Upper lobe of left lung (tissue), 6 donors: Measurements from ENCODE around the gene ILF3. TPM values are rescaled to one million over a fixed set of nuclear protein-coding genes. Genes with fewer than 3 reads are reported as not detected.

Experiments used
- ATAC-seq, 2 donors: fragments of 200-7000 bp; cut with Tn5 transposase; one replicate each; pipeline ENCODE4 v1.9.1; 2022; ENCODE audit warnings: mild to moderate bottlenecking in 2 of 2, moderate library complexity in 2 of 2; ENCODE audit not compliant: low FRiP score in 2 of 2
- DNase-seq, 2 donors: peaks; one replicate each; pipeline ENCODE4 v3.0.0-alpha.2; 2019 to 2020
- H3K27ac ChIP-seq, 4 donors: fragments of 200-600 bp; sonication (generic); one replicate each; pipeline ENCODE4 v1.5.1; 2016 to 2019
- H3K27me3 ChIP-seq, 4 donors: fragments of 200-600 bp; sonication (generic); one replicate each; pipeline ENCODE4 v1.5.1; 2017 to 2019
- H3K36me3 ChIP-seq, 4 donors: fragments of 200-600 bp; sonication (generic); one replicate each; pipeline ENCODE4 v1.5.1; 2016 to 2019
- H3K4me1 ChIP-seq, 4 donors: fragments of 200-600 bp; sonication (generic); one replicate each; pipeline ENCODE4 v1.5.1; 2018 to 2019
- H3K4me3 ChIP-seq, 4 donors: fragments of 200-600 bp; sonication (generic); one replicate each; pipeline ENCODE4 v1.5.1; 2017 to 2019; ENCODE audit warnings: mild to moderate bottlenecking in 2 of 4, moderate library complexity in 1 of 4
- H3K9me3 ChIP-seq, 4 donors: fragments of 200-600 bp; sonication (generic); one replicate each; pipeline ENCODE4 v1.5.1; 2018 to 2019
- CTCF ChIP-seq, 6 experiments: fragments of 450-650 bp in 4 of 6; fragments of 200-600 bp in 2 of 6; sonication (generic) in 2 of 6; IDR thresholded peaks; one replicate each; pipeline ENCODE4 v1.5.1; 2016 to 2019; ENCODE audit warnings: antibody characterized with exemption in 6 of 6
- EP300 ChIP-seq, 4 donors: sonication (generic); formaldehyde crosslinking; IDR thresholded peaks; one replicate each; pipeline ENCODE4 v1.5.1; 2017; ENCODE audit warnings: antibody characterized with exemption in 4 of 4, control low read depth in 2 of 4
- POLR2A ChIP-seq, 4 donors: fragments of 450-650 bp; IDR thresholded peaks; one replicate each; pipeline ENCODE4 v1.5.1; 2016 to 2017; ENCODE audit warnings: antibody characterized with exemption in 4 of 4, mild to moderate bottlenecking in 2 of 4
- POLR2AphosphoS5 ChIP-seq, 2 donors: sonication (generic); formaldehyde crosslinking; IDR thresholded peaks; one replicate each; pipeline ENCODE4 v1.5.1; 2017; ENCODE audit warnings: antibody characterized with exemption in 2 of 2
- WGBS, 2 donors: methylation state at CpG; one replicate each; pipeline ENCODE4 v1.1.5; 2017 to 2018; 5-methylcytosine and 5-hydroxymethylcytosine counted together
- total RNA-seq, 6 donors: library from RNA; depleted of rRNA in 4 of 6; stranded (reverse); fragments of >200 nt in 4 of 6; gene quantifications; one replicate each; pipeline versions ENCODE4 v1.1.0 to v1.2.1, GENCODE V29; 2016 to 2021
- donor health status: DM: no; HTN: no; CAD: no; lungs with moderate emphysema.
- donor health status: DM: no; HTN: yes; CAD: no; lungs with severe emphysema.

The ILF3 gene
- total RNA-seq, 6 donors from 2014 or later = 121 to 193 (median 169) TPM

DNA sequence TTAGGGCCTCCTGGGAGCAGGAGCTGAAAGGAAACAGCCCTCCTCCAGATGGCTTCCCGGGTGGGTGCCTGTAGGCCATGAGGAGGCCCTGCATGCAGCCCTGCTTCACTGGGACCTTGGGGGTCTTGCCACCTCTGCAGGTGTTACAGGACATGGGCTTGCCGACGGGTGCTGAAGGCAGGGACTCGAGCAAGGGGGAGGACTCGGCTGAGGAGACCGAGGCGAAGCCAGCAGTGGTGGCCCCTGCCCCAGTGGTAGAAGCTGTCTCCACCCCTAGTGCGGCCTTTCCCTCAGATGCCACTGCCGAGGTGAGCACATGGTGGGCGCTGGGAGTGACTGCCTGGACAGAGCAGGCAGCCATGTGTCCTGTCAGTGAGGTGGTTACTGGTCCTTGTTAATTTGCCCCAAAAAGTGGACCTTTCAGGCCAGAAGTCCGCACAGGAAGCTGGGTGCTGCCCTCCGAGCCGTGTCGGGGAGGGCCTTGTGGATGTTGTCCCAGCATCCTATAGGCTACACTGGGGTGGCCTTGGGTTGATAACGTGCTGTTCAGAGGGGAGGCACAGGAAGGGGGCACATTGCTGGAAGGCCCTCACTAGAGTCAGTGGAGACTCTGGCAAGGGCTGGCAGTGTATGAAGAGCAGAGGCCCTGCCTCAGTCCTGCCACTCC, 28.4 kb downstream of the ILF3 start:
- ATAC-seq (no peak), DNase-seq (no peak)
- Histone ChIP-seq H3K4me1 (no peaks in the 10 kb centered on the region), H3K36me3 (peaks cover 70 to 100% (median 96%) of the 10 kb centered on the region in 4 donors), H3K9me3 (no peaks in the 10 kb centered on the region), H3K4me3 (no peak overlapping the region), H3K27me3 (no peaks in the 10 kb centered on the region), H3K27ac (no peak overlapping the region)
- 93 to 98% methylated on average over 14 to 15 of the region's 15 CpGs for WGBS, 2 donors
- no peak for TF ChIP-seq POLR2A (IDR thresholded peaks at IDR 0.05)
- no peak for TF ChIP-seq POLR2AphosphoS5 (IDR thresholded peaks at IDR 0.05)
- TF ChIP-seq EP300 (IDR thresholded peaks at IDR 0.05) = no peak
- TF ChIP-seq CTCF (IDR thresholded peaks at IDR 0.05) = no peak

GRCh38 chr19:10683064-10683426, 28.9 kb downstream of the ILF3 start:
- ATAC-seq (no peak), DNase-seq (no peak)
- no peaks in the 10 kb centered on the region for H3K27me3 ChIP-seq
- no peak for TF ChIP-seq POLR2A (IDR thresholded peaks at IDR 0.05)
- H3K9me3 ChIP-seq = no peaks in the 10 kb centered on the region
- H3K4me3 ChIP-seq = no peak overlapping the region
- H3K4me1 ChIP-seq = no peaks in the 10 kb centered on the region
- H3K27ac ChIP-seq = no peak overlapping the region
- peaks cover 75 to 100% (median 96%) of the 10 kb centered on the region in 4 donors for H3K36me3 ChIP-seq
- WGBS, 2 donors = 94 to 96% methylated on average over 12 to 15 of the region's 15 CpGs

DNA sequence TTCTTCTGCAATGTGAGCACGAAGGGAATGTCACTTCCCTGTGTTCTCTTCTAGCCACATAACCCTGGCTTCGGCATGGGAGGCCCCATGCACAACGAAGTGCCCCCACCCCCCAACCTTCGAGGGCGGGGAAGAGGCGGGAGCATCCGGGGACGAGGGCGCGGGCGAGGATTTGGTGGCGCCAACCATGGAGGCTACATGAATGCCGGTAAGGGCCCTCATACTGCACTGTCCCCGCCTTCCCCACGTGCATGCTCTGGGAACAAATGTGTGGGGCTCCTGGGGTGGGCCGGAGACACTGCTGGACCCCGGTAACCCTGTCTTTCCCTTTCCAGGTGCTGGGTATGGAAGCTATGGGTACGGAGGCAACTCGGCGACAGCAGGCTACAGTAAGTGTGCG, 29.4 kb downstream of the ILF3 start:
- Histone ChIP-seq H3K27ac (no peak overlapping the region), H3K27me3 (no peaks in the 10 kb centered on the region), H3K4me1 (no peaks in the 10 kb centered on the region), H3K4me3 (no peak overlapping the region), H3K9me3 (no peaks in the 10 kb centered on the region), H3K36me3 (peaks cover 71 to 100% (median 96%) of the 10 kb centered on the region in 4 donors)
- no peak for DNase-seq
- 90 to 96% methylated on average over 20 to 21 of the region's 21 CpGs for WGBS, 2 donors
- TF ChIP-seq POLR2A (IDR thresholded peaks at IDR 0.05) (no peak), POLR2AphosphoS5 (IDR thresholded peaks at IDR 0.05) (no peak), EP300 (IDR thresholded peaks at IDR 0.05) (no peak), CTCF (IDR thresholded peaks at IDR 0.05) (no peak)
- no peak for ATAC-seq

- ATAC-seq (no peak), DNase-seq (no peak)
- WGBS, 2 donors = 92% methylated on average over 5 of the region's 5 CpGs
- Histone ChIP-seq H3K4me3 (no peak overlapping the region), H3K9me3 (no peaks in the 10 kb centered on the region), H3K4me1 (peaks cover 0 to 3% (median 0%) of the 10 kb centered on the region in 4 donors), H3K36me3 (peaks cover 63 to 100% (median 97%) of the 10 kb centered on the region in 4 donors), H3K27ac (no peak overlapping the region), H3K27me3 (no peaks in the 10 kb centered on the region)
- TF ChIP-seq EP300 (IDR thresholded peaks at IDR 0.05) (no peak), POLR2AphosphoS5 (IDR thresholded peaks at IDR 0.05) (no peak), CTCF (IDR thresholded peaks at IDR 0.05) (no peak), POLR2A (IDR thresholded peaks at IDR 0.05) (no peak)
Observed at GRCh38 chr19:10685210-10685609, 31.1 kb downstream of the ILF3 start.

GRCh38 chr19:10686193-10686592, 32.0 kb downstream of the ILF3 start:
- no peaks in the 10 kb centered on the region for H3K9me3 ChIP-seq
- H3K4me1 ChIP-seq = peaks cover 0 to 3% (median 0%) of the 10 kb centered on the region in 4 donors
- DNase-seq (no peak), ATAC-seq (no peak)
- H3K27me3 ChIP-seq = no peaks in the 10 kb centered on the region
- H3K36me3 ChIP-seq = peaks cover 53 to 100% (median 97%) of the 10 kb centered on the region in 4 donors
- no peak for TF ChIP-seq POLR2A (IDR thresholded peaks at IDR 0.05)
- TF ChIP-seq POLR2AphosphoS5 (IDR thresholded peaks at IDR 0.05) = no peak
- TF ChIP-seq CTCF (IDR thresholded peaks at IDR 0.05) = no peak
- TF ChIP-seq EP300 (IDR thresholded peaks at IDR 0.05) = no peak
- 88 to 95% methylated on average over 5 to 8 of the region's 10 CpGs for WGBS, 2 donors
- H3K27ac ChIP-seq = no peak overlapping the region
- H3K4me3 ChIP-seq = no peak overlapping the region
